Endothelial cell of umbilical vein (primary cell): ENCODE data around the gene TMEM222. TPM values are rescaled to one million over a fixed set of nuclear protein-coding genes. Genes with fewer than 3 reads are reported as not detected.

Experiments
- BruUV-seq: library from RNA; stranded (reverse); fragments of 400-500 nt; replicated peaks from 2 replicates; lab custom pipeline; 2021; lab: Mats Ljungman, UMichigan
- CTCF ChIA-PET: fragments of 300-600, 350-600 bp; sonication (Branson Sonifier 250); formaldehyde crosslinking; loops from one replicate; lab custom pipeline; 2021; ENCODE audit warnings: antibody characterized with exemption, inconsistent platforms; lab: Charles Lee
- POLR2A ChIA-PET: fragments of 300-600, 350-600 bp; sonication (Branson Sonifier 250); formaldehyde crosslinking; loops from one replicate; lab custom pipeline; 2021; ENCODE audit warnings: antibody characterized with exemption, inconsistent platforms; lab: Charles Lee
- DNase-seq: peaks from one replicate; pipeline ENCODE4 v3.0.0-alpha.2; 2011; ENCODE audit warnings: low read depth, low spot score
- FAIRE-seq: peaks from 2 replicates; lab custom pipeline; 2011; peaks lifted over from hg19 to GRCh38; lab: Jason Lieb, UNC
- H2AFZ ChIP-seq: 2 replicates; pipeline ENCODE4 v1.6.0; 2012; ENCODE audit warnings: low read depth, low read length, control low read depth, inconsistent platforms
- H3K27ac ChIP-seq: 2 replicates; pipeline ENCODE4 v1.5.1; 2011; ENCODE audit warnings: low read depth, mild to moderate bottlenecking, control low read depth, low read length, moderate library complexity; ENCODE audit not compliant: insufficient read depth
- H3K27me3 ChIP-seq, 2 experiments: 2 replicates each; pipeline versions ENCODE4 v1.6.0 to v1.6.1; 2011; ENCODE audit warnings: low read length in 2 of 2, mixed read lengths in 1 of 2; ENCODE audit not compliant: control insufficient read depth in 2 of 2, insufficient read depth in 2 of 2
- H3K36me3 ChIP-seq, 2 experiments: 2 replicates in 1 of 2; 3 replicates in 1 of 2; pipeline ENCODE4 v1.5.1; 2011; ENCODE audit warnings: low read length in 2 of 2, mild to moderate bottlenecking in 1 of 2, moderate library complexity in 1 of 2; ENCODE audit not compliant: control insufficient read depth in 2 of 2, insufficient read depth in 2 of 2; ENCODE audit errors: extremely low read depth in 1 of 2
- H3K4me1 ChIP-seq: 3 replicates; pipeline ENCODE4 v1.5.1; 2011; ENCODE audit warnings: mild to moderate bottlenecking, low read length; ENCODE audit not compliant: control insufficient read depth, insufficient read depth; ENCODE audit errors: extremely low read depth
- H3K4me2 ChIP-seq: 2 replicates; pipeline ENCODE4 v1.6.1; 2011; ENCODE audit warnings: low read length, control low read depth, mixed read lengths; ENCODE audit not compliant: insufficient read depth
- H3K4me3 ChIP-seq, 3 experiments: fragments of 200-600 bp in 1 of 3; sonication (generic), shearing (Covaris generic) in 1 of 3; replicated peaks in 1 of 3; 2 replicates each; pipeline ENCODE4 v1.5.1; 2011 to 2016; ENCODE audit warnings: control low read depth in 3 of 3, low read length in 3 of 3, mild to moderate bottlenecking in 2 of 3, inconsistent platforms in 1 of 3, low read depth in 1 of 3, moderate library complexity in 1 of 3; ENCODE audit not compliant: insufficient read depth in 1 of 3
- H3K79me2 ChIP-seq: 2 replicates; pipeline ENCODE4 v1.6.0; 2012; ENCODE audit warnings: low read length, inconsistent platforms; ENCODE audit not compliant: control insufficient read depth, insufficient read depth
- H3K9ac ChIP-seq: replicated peaks from 2 replicates; pipeline ENCODE3; 2011; ENCODE audit warnings: low read length, control low read depth; ENCODE audit not compliant: insufficient read depth; ENCODE audit errors: extremely low read depth
- H3K9me1 ChIP-seq: replicated peaks from 3 replicates; pipeline ENCODE4 v1.6.0; 2011; ENCODE audit warnings: mild to moderate bottlenecking, low read length; ENCODE audit not compliant: control insufficient read depth, insufficient read depth; ENCODE audit errors: extremely low read depth
- H3K9me3 ChIP-seq: replicated peaks from 2 replicates; pipeline ENCODE4 v1.5.1; 2012; ENCODE audit warnings: low read length, inconsistent platforms; ENCODE audit not compliant: control insufficient read depth, insufficient read depth
- H4K20me1 ChIP-seq: replicated peaks from 2 replicates; pipeline ENCODE3; 2011; ENCODE audit warnings: mild to moderate bottlenecking, low read length; ENCODE audit not compliant: control insufficient read depth, insufficient read depth; ENCODE audit errors: extremely low read depth
- CTCF ChIP-seq, 2 donors: IDR thresholded peaks; 1 replicate in 1 of 2; 2 replicates in 1 of 2; pipeline ENCODE4 v1.5.1; 2011; ENCODE audit warnings: low read length in 2 of 2, mild to moderate bottlenecking in 2 of 2, moderate library complexity in 2 of 2, control low read depth in 1 of 2, inconsistent platforms in 1 of 2, low read depth in 1 of 2; ENCODE audit not compliant: insufficient read depth in 1 of 2; ENCODE audit errors: extremely low read depth in 1 of 2
- FOS ChIP-seq: IDR thresholded peaks from 2 replicates; pipeline ENCODE4 v1.6.1; 2011; ENCODE audit warnings: mild to moderate bottlenecking, low read length, moderate library complexity, borderline replicate concordance; ENCODE audit not compliant: insufficient read depth
- MYC ChIP-seq: IDR thresholded peaks from one replicate; pipeline ENCODE4 v1.6.1; 2011; ENCODE audit warnings: mild to moderate bottlenecking, low read depth, low read length
- POLR2AphosphoS5 ChIP-seq: IDR thresholded peaks from 2 replicates; pipeline ENCODE4 v1.6.1; 2012; ENCODE audit warnings: low read depth, mild to moderate bottlenecking, control low read depth, low read length, moderate library complexity; ENCODE audit not compliant: insufficient read depth
- dilution Hi-C: fragments of 300-500 bp; cut with MboI; formaldehyde crosslinking; loops from one replicate; pipeline ENCODE4 v1.15.0; 2019; ENCODE audit warnings: low sequenced_read_pairs; ENCODE audit not compliant: extremely low pct_ligation_motif_present
- intact Hi-C: fragments of 100-400 bp; cut with micrococcal nuclease; formaldehyde crosslinking; loops from one replicate; pipeline ENCODE4 v1.10.0; 2022
- polyA plus RNA-seq, 4 experiments: library from polyadenylated mRNA; depleted of rRNA in 3 of 4; stranded (reverse) in 3 of 4; unstranded in 1 of 4; fragments of >200 nt; gene quantifications; 2 replicates each; pipeline versions ENCODE4 v1.2.1 to v1.2.3, GENCODE V29; 2011 to 2012; ENCODE audit warnings: missing spikeins in 1 of 4
- total RNA-seq: library from RNA; stranded (reverse); gene quantifications from 2 replicates; pipeline ENCODE4 v1.2.3, GENCODE V29; 2021

Gene TMEM222
- total and polyA plus RNA-seq, 2 donors (not counting 3 experiments of a cell fraction or from before 2014, with no cell fraction given), result 45.8 to 76.1 TPM

DNA sequence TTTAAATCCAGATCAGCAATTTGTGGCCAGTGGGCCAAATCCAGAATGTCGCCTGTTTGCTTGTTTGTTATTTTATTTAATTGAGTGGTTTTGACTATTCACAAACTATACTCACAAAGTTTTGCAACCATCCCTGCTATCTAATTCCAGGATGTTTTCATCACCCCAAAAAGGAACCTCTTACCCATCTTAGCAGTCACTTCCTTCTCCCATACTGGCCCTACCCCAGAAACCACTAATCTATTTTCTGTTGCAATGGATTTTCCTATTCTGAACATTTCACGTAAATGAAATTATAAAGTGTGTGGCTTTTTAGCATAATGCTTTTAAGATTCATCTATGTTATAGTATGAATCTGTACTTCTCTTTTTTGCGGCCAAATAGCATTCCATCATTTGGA lies 46.3 kb upstream of the TMEM222 start:
- Histone ChIP-seq H3K36me3 (no peaks in the 10 kb centered on the region), H3K27me3 (no peaks in the 10 kb centered on the region), H3K27ac (no peak overlapping the region), H3K9me3 (no peaks in the 10 kb centered on the region), H3K9me1 (no peaks in the 10 kb centered on the region), H2AFZ (no peak overlapping the region), H3K9ac (no peak overlapping the region), H4K20me1 (no peaks in the 10 kb centered on the region), H3K4me1 (no peaks in the 10 kb centered on the region), H3K4me2 (no peak overlapping the region), H3K4me3 (no peak overlapping the region), H3K79me2 (no peaks in the 10 kb centered on the region)
- intact Hi-C loops (no loop called here), dilution Hi-C loops (no loop called here)
- FAIRE-seq (no peak), DNase-seq (no peak)
- ChIA-PET POLR2A (no interaction called here), CTCF (no interaction called here)
- BruUV-seq, result no TSS peak
- no peak for TF ChIP-seq POLR2AphosphoS5
- no peak for TF ChIP-seq CTCF (IDR thresholded peaks at IDR 0.05; ENCODE audit: extremely low read depth in 1 of 2, insufficient read depth in 1 of 2, low read depth in 1 of 2, low read length in 2 of 2)
- TF ChIP-seq FOS, result no peak
- TF ChIP-seq MYC, result no peak
